ENCODE measurements around the gene TET2. TPM values are rescaled to one million over a fixed set of nuclear protein-coding genes. Genes with fewer than 3 reads are reported as not detected.
A peak's percentile ranks its signal among the peaks of the same experiment; 100 is the strongest.

The TET2 gene
- total RNA-seq, 1 donor from 2014 or later = 18.8 TPM

- DNase-seq (ENCODE audit: low read depth) = no peak
Measured at GRCh38 chr4:105140684-105141490, 5.8 kb upstream of the TET2 start.

GRCh38 chr4:105145156-105145902 lies 1.3 kb upstream of the TET2 start:
- no peak for DNase-seq (ENCODE audit: low read depth)

- no peak for DNase-seq (ENCODE audit: low read depth)
Measured at GRCh38 chr4:105145903-105146275, 787 bp upstream of the TET2 start.

- no peak for DNase-seq (ENCODE audit: low read depth)
Measured at GRCh38 chr4:105147016-105147552, 408 bp downstream of the TET2 start.

DNA sequence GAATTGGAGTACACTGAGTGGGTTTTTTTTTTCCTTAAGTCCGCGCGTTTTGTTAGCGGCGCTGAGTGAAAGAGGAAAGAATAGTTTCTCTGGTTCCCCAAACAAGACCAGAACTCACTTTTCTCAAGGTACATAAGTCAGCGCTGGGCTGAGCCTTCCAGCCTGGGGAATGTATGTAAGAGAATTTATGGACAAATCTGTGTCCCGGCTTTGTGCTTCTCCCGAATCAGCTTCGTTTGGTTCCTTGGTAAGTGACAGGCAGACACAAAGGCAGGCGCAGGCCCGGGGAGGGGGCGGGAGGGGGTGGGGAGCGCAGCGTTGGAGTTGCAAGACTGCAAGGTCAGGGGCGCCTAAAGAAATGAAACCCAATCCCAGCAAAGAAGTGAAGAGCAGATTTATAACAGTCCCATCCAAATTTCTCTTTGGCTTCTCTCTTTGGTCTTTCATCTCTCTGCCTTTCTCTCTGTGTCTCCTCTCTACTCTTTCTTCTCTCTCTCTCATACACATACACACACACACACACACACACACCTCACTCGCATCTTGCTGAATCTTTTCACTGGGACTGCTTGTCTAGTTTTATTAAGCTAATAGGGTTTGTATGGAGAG lies 981 bp downstream of the TET2 start:
- no peak for DNase-seq (ENCODE audit: low read depth)

- DNase-seq (ENCODE audit: low read depth) = no peak
Measured at GRCh38 chr4:105148356-105148755, 1.7 kb downstream of the TET2 start.

DNA sequence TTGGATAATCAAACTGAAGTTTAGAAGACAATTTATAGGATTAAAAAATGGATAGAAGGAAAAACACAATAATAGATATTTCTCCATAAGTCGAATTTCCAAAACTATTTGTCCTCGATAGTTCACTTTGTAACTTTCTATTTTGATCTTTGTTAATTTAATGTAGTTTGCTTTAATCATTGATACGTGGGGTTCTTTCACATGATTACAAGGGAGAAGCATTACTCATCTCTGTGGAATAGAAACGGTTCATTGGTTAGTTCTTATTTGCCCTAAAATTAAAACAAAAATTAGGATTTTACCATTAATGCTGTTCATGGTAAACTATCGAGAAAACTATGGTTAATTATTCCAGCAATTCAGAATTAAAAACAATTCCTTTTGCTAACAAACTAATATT lies 2.1 kb downstream of the TET2 start:
- DNase-seq (ENCODE audit: low read depth) = no peak

- DNase-seq (ENCODE audit: low read depth) = peak; percentile 79
Measured at GRCh38 chr4:105149771-105150170, 3.1 kb downstream of the TET2 start.

GRCh38 chr4:105150503-105150902 lies 3.8 kb downstream of the TET2 start:
- no peak for DNase-seq (ENCODE audit: low read depth)

GRCh38 chr4:105153749-105154148 lies 7.1 kb downstream of the TET2 start:
- no peak for DNase-seq (ENCODE audit: low read depth)

DNA sequence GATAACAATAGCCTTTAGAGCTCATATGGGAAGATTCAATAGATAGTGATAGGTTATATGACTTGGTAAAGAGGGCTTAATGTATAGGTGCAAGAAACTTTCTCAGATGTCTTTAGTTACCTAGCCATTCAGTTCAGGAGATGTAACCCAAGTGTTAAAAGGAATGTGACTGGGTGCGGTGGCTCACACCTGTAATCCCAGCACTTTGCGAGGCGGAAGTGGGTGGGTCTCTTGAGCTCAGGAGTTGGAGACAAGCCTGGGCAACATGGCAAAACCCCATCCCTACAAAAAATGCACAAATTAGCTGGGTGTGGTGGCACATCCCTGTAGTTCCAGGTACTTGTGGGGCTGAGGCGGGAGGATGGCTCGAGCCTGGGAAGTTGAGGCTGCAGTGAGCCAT lies 7.9 kb downstream of the TET2 start:
- DNase-seq (ENCODE audit: low read depth) = no peak

DNA sequence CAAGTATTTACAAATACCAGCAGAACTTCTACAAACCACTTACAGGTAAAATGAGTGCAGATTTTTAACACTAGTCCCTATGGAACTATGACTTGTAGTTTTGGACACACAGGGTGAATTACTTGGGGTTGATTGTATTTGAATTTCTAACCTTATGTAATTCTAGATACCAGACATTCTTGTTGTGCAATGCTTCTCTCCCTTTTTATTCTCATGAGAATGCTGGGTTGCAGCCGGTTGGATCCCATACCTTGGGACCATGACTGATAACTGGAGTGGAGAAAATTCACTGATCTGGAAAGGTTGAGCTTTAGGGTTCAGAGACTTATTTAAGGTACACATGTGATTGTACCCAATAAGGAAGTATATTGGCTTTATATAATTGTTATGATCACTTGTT lies 8.8 kb downstream of the TET2 start:
- DNase-seq (ENCODE audit: low read depth) = peak; percentile 26

DNA sequence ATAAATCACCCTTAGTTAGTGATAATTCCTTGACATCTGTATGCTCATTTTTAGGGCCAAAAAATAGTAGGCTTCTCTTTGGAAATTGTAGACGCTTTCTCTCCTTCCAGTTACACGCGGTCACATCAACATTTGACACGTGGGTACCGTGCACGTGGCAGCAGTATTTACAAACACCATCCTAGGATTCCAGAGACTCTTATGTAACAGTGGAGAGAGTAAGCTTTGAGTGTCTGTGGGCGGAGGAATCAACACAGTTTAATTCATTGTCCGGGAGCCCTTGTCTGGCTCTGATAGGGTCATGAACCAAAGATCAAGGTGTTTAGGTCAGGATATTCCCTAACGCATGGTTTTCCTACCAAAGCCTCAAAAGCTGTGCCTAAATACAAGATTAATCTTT lies 12.2 kb downstream of the TET2 start:
- DNase-seq (ENCODE audit: low read depth) = peak; percentile 61

DNA sequence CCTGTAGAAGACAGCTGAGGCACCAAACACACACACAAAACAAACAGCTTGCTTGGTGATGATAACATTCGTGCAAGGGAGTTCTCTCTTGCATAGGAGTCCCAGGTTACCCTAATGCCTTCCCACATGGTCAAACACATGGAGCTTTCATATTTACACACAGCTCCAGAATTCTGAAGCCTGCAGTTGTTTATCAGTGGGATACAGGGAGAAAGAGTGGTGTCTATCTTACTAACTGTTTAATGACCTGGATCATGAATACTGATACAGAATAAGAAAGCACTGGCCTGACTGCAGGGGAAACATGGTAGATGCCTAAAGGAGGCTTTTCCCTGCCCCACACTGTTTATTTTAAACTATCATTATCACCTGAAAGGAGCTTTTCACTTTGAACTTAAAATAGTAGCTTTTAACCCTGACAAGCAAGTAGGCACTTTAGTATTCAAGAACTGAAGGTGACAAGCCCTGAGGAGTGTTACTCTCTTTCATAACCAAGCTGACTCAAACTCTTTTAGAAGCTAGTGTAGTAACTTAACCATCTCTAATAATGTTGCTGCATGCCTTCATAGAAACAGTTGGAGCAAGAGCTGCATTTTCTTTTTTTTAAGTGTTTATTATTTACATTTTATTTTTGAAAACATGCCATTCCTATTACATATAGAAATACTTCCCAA lies 15.6 kb downstream of the TET2 start:
- DNase-seq (ENCODE audit: low read depth) = peak; percentile 26

- no peak for DNase-seq (ENCODE audit: low read depth)
Measured at GRCh38 chr4:105164548-105164947, 17.9 kb downstream of the TET2 start.

GRCh38 chr4:105166066-105166465 lies 19.4 kb downstream of the TET2 start:
- DNase-seq (ENCODE audit: low read depth) = no peak

GRCh38 chr4:105170711-105171110 lies 24.0 kb downstream of the TET2 start:
- DNase-seq (ENCODE audit: low read depth) = no peak

GRCh38 chr4:105171912-105172311 lies 25.2 kb downstream of the TET2 start:
- no peak for DNase-seq (ENCODE audit: low read depth)

DNA sequence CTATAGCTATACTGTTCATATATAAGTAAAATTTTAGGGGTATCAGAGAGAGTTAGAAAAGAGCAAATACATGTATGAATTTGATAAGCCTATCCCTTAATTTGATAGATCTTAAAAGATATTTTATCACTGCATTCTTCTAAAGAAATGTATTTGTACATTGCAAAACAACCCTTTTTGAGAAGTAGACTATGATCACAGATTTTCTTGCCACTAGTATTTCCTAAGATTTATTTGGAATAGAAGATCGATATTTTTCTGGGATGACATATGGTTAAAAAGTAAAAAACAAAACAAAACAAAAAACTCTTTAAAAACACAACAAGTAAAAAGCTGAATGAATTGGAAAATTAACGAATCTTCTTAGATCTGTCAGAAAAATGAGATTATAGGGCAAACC lies 27.4 kb downstream of the TET2 start:
- no peak for DNase-seq (ENCODE audit: low read depth)

GRCh38 chr4:105179539-105180401 lies 33.1 kb downstream of the TET2 start:
- DNase-seq (ENCODE audit: low read depth) = peak; percentile 50

- DNase-seq (ENCODE audit: low read depth) = no peak
Measured at GRCh38 chr4:105181259-105181658, 34.6 kb downstream of the TET2 start.

Measured in renal cortical epithelial cell (primary cell).